Retinal pigment epithelial cell (primary cell): ENCODE results near the gene VPS11.
"Not testable (repeated sequence)": the region's sequence is repeated elsewhere in the genome, so short reads cannot be mapped to it uniquely, and the experiment has no call there.

Experiments used
- DNase-seq: peaks from one replicate; pipeline ENCODE4 v3.0.0-alpha.2; 2010; ENCODE audit warnings: low read depth
- H3K4me3 ChIP-seq: 2 replicates; pipeline ENCODE4 v1.5.1; 2011; ENCODE audit warnings: mild to moderate bottlenecking, low read length, control low read depth, moderate library complexity
- TF ChIP-seq, protein P1 (sequence below): conservative IDR thresholded peaks from 2 replicates; pipeline ENCODE4 v1.5.1; 2011; ENCODE audit warnings: low read depth, low read length, control low read depth, inconsistent platforms

VPS11 gene

DNA sequence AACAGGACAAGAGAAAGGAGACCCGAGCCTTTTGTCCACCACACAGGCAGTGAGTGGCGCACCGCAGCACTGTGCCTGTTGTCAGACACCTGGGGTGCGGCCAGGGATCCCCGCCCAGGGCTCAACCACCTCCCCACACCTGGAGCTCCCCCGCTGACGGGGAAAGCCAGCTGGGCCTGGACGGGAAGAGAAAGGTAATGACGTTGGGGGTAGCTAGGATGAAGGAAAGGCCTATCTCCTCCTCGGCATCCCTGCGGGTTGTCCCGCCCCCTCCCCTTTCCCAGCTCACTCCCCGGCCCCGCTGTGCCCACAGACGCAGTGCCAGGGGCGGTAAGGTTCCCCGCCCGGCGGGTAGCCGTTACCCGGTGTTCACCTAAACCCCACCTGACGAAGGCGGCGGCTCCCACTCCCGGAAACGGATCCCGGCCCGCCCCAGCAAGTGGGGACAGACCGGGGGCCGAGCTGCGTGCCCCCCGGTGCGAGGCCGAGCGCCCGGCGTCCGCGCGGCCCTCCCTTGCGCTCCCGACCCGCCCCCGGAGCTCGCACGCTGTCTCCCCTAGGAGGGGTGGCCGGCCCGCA is 11.1 kb upstream of the VPS11 start:
- no peak for DNase-seq
- H3K4me3 ChIP-seq = peak overlapping the region; percentile 82
- TF ChIP-seq, protein P1, sequence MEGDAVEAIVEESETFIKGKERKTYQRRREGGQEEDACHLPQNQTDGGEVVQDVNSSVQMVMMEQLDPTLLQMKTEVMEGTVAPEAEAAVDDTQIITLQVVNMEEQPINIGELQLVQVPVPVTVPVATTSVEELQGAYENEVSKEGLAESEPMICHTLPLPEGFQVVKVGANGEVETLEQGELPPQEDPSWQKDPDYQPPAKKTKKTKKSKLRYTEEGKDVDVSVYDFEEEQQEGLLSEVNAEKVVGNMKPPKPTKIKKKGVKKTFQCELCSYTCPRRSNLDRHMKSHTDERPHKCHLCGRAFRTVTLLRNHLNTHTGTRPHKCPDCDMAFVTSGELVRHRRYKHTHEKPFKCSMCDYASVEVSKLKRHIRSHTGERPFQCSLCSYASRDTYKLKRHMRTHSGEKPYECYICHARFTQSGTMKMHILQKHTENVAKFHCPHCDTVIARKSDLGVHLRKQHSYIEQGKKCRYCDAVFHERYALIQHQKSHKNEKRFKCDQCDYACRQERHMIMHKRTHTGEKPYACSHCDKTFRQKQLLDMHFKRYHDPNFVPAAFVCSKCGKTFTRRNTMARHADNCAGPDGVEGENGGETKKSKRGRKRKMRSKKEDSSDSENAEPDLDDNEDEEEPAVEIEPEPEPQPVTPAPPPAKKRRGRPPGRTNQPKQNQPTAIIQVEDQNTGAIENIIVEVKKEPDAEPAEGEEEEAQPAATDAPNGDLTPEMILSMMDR = no peak

DNA sequence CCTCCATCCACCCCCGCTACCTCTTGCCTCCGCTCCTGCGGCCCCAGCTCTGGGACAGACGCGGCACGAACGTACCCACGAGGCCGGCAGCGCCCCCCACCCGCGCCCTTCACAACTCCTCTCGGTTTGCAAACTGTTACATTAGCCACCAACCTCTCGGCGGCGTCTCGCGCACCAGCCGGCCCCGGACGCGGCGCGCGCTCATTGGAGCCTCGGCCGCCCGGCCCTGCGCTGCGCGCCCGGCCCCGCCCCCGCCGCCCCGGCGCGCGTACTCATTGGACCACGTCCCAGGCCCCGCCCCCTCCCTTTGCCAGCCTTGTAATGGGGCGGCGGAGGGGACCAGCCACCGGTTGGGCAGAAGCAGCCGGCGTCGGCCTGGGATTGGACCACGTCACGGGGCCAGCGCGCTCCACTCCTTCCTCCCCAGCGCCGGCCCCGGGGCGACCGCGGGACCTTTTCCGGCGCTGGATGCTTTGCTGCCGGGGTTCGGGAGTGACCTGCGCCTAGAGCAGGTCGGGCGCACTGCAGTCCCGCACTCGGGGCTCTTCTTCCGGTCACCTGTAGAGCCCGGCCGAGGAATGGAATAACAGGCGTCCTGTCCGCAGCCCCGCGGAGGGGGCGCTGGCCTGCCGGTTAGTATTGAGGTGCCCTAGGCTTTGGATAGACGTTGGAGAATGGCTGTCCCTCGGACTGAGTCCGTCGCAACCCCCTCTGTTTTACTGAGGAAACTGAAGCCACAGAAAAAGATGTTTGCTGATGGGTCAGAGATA is 10.4 kb upstream of the VPS11 start, which contains the start of gene HYOU1:
HYOU1 (minus strand) TSS at position 206 of the 770 bp plus-strand sequence. CDS start 1,045 bp downstream, outside the sequence.
- H3K4me3 ChIP-seq = peak within 1 kb of the TSS; percentile 84
- TF ChIP-seq, protein P1 = peak; percentile 32
- peak; percentile 87 for DNase-seq

GRCh38 chr11:119059128-119059527 is 8.5 kb upstream of the VPS11 start:
- DNase-seq, H3K4me3 ChIP-seq: not testable (repeated sequence)

DNA sequence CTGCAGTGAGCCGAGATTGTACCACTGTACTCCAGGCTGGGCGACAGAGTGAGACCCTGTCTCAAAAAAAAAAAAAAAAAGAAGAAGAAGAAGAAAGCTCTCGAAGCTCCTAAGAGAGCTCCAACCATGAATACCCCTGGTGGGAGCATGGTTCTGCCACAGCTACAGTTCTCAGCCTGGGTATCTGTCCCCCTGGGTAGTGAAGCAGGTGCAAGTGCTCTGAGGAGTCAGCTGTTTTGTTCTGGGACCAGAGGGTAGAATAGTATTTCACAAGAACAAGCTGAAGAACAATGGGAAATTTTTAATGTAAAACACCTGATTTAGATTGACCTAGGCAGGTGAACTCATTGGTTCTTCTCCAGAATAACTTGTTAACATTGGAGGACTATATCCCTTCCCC is 6.4 kb upstream of the VPS11 start:
- no peak for DNase-seq
- TF ChIP-seq, protein P1 = no peak
- no peak overlapping the region for H3K4me3 ChIP-seq

GRCh38 chr11:119062779-119063178 is 4.8 kb upstream of the VPS11 start:
- TF ChIP-seq, protein P1 = no peak
- H3K4me3 ChIP-seq = no peak overlapping the region
- DNase-seq = no peak

DNA sequence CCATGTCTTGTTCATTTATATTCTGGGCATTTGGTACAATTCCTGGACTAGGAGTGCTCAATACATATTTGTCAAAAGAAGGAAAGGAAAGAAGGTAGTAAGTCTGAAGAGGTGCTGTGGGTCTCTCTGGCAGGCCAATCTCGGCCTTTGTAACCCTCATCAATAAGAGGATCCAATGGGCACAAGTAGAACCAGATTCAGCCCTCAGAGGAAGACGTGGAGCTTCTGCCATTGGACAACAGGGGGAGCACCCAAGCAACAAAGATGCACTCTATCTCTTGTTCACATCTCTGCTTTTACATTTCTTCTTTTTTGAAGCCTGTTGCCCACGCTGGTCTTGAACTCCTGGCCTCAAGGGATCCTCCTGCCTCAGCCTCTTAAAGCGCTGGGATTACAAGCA is 2.2 kb upstream of the VPS11 start:
- no peak for DNase-seq
- TF ChIP-seq, protein P1 = peak; percentile 49
- no peak overlapping the region for H3K4me3 ChIP-seq

DNA sequence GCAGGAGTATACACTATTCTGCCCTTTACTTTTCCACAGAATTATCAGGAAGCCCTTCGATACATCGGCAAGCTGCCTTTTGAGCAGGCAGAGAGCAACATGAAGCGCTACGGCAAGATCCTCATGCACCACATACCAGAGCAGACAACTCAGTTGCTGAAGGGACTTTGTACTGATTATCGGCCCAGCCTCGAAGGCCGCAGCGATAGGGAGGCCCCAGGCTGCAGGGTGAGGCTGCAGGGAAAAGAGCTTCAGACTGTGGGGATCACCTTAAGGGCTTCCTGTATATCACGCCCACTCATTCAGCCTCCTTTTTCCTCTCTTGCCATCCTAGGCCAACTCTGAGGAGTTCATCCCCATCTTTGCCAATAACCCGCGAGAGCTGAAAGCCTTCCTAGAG is 10.2 kb downstream of the VPS11 start:
- DNase-seq = no peak
- TF ChIP-seq, protein P1 = no peak
- H3K4me3 ChIP-seq = no peak overlapping the region
